Activated CD4-positive, alpha-beta memory T cell treated with anti-CD3 and anti-CD28 coated beads for 36 hours (primary cell): ENCODE results near the gene LAMB3. TPM values are rescaled to one million over a fixed set of nuclear protein-coding genes. Genes with fewer than 3 reads are reported as not detected.
A peak's percentile ranks its signal among the peaks of the same experiment; 100 is the strongest.

Experiments used
- CTCF ChIA-PET: fragments of 350-600 bp; sonication (Branson Sonifier 250); formaldehyde crosslinking; loops from one replicate; lab custom pipeline; 2021; ENCODE audit warnings: antibody characterized with exemption, inconsistent platforms; lab: Charles Lee
- POLR2A ChIA-PET: fragments of 350-600 bp; sonication (Branson Sonifier 250); formaldehyde crosslinking; loops from one replicate; lab custom pipeline; 2021; ENCODE audit warnings: antibody characterized with exemption; lab: Charles Lee
- DNase-seq: peaks from one replicate; pipeline ENCODE4 v3.0.0-alpha.2; 2020
- H3K27ac Mint-ChIP-seq: one replicate; pipeline ENCODE4 v1.8.0; 2021; ENCODE audit warnings: mixed read lengths
- H3K27me3 Mint-ChIP-seq: one replicate; pipeline ENCODE4 v1.8.0; 2021; ENCODE audit warnings: mixed read lengths
- H3K36me3 Mint-ChIP-seq: one replicate; pipeline ENCODE4 v1.8.0; 2021; ENCODE audit warnings: mixed read lengths
- H3K4me1 Mint-ChIP-seq: one replicate; pipeline ENCODE4 v1.8.0; 2021; ENCODE audit warnings: low read depth, mixed read lengths
- H3K4me3 Mint-ChIP-seq: one replicate; pipeline ENCODE4 v1.8.0; 2021; ENCODE audit warnings: mild to moderate bottlenecking, mixed read lengths
- H3K9me3 Mint-ChIP-seq: one replicate; pipeline ENCODE4 v1.8.0; 2021; ENCODE audit warnings: mixed read lengths
- intact Hi-C: fragments of 100-400 bp; cut with micrococcal nuclease; formaldehyde crosslinking; loops from one replicate; pipeline ENCODE4 v1.15.1; 2023
- total RNA-seq, 2 experiments: library from RNA; stranded (reverse); gene quantifications; one replicate each; pipeline ENCODE4 v1.2.3, GENCODE V29; 2021

LAMB3 gene
- total RNA-seq, 2 experiments from 2014 or later, result 14.6 to 14.7 TPM

- POLR2A ChIA-PET, result no interaction called here
- Mint-ChIP-seq H3K27me3 (no peaks in the 10 kb centered on the region), H3K27ac (no peak overlapping the region), H3K4me3 (no peak overlapping the region), H3K9me3 (no peaks in the 10 kb centered on the region), H3K36me3 (peaks cover 4% of the 10 kb centered on the region), H3K4me1 (peaks cover 4% of the 10 kb centered on the region)
- DNase-seq, result no peak
- intact Hi-C loops, result no loop called here
- CTCF ChIA-PET, result interaction anchor here (1.2 to 1.6 kb wide), 2 partner anchors 11 to 80 kb away, joined by 3 to 6 read pairs; no protein-coding TSS in a partner anchor
These were observed 38.6 kb downstream of the LAMB3 start for GRCh38 chr1:209613400-209614150.

- ChIA-PET CTCF (interaction anchor here (1.3 to 1.6 kb wide), 2 partner anchors 43 to 80 kb away, joined by 3 to 6 read pairs; no protein-coding TSS in a partner anchor), POLR2A (no interaction called here)
- Mint-ChIP-seq H3K4me1 (peaks cover 4% of the 10 kb centered on the region), H3K36me3 (peaks cover 4% of the 10 kb centered on the region), H3K27me3 (no peaks in the 10 kb centered on the region), H3K9me3 (no peaks in the 10 kb centered on the region), H3K4me3 (no peak overlapping the region), H3K27ac (no peak overlapping the region)
- peak; percentile 20 for DNase-seq
- intact Hi-C loops, result no loop called here
These were observed 39.4 kb downstream of the LAMB3 start for GRCh38 chr1:209612646-209613399.

- intact Hi-C loops, result no loop called here
- Mint-ChIP-seq H3K4me3 (no peak overlapping the region), H3K36me3 (no peaks in the 10 kb centered on the region), H3K9me3 (no peaks in the 10 kb centered on the region), H3K27ac (no peak overlapping the region), H3K4me1 (peaks cover 4% of the 10 kb centered on the region), H3K27me3 (no peaks in the 10 kb centered on the region)
- DNase-seq, result no peak
- ChIA-PET CTCF (interaction anchor here (1.2 to 1.8 kb wide), 6 partner anchors 9 to 81 kb away, joined by 3 to 6 read pairs (median 4); no protein-coding TSS in a partner anchor), POLR2A (interaction anchor here (0.8 kb wide), 1 partner anchor 63 kb away, joined by 3 read pairs; no protein-coding TSS in a partner anchor)
These were observed 40.3 kb downstream of the LAMB3 start for GRCh38 chr1:209611771-209612570.

GRCh38 chr1:209610631-209610905, 41.7 kb downstream of the LAMB3 start:
- intact Hi-C loops, result no loop called here
- no peak overlapping the region for H3K4me3 Mint-ChIP-seq
- H3K9me3 Mint-ChIP-seq, result no peaks in the 10 kb centered on the region
- CTCF ChIA-PET, result interaction anchor here (0.8 to 1.8 kb wide), 4 partner anchors 8 to 45 kb away, joined by 3 to 6 read pairs (median 4); no protein-coding TSS in a partner anchor
- no peak overlapping the region for H3K27ac Mint-ChIP-seq
- H3K36me3 Mint-ChIP-seq, result no peaks in the 10 kb centered on the region
- POLR2A ChIA-PET, result no interaction called here
- no peak for DNase-seq
- peaks cover 7% of the 10 kb centered on the region for H3K4me1 Mint-ChIP-seq
- no peaks in the 10 kb centered on the region for H3K27me3 Mint-ChIP-seq

- POLR2A ChIA-PET, result no interaction called here
- H3K9me3 Mint-ChIP-seq, result no peaks in the 10 kb centered on the region
- intact Hi-C loops, result no loop called here
These were observed 42.2 kb downstream of the LAMB3 start for GRCh38 chr1:209609791-209610630.

GRCh38 chr1:209609041-209609790, 43.0 kb downstream of the LAMB3 start:
- H3K27me3 Mint-ChIP-seq, result no peaks in the 10 kb centered on the region
- POLR2A ChIA-PET, result no interaction called here
- CTCF ChIA-PET, result interaction anchor here (0.7 to 3.4 kb wide), 4 partner anchors 18 to 43 kb away, joined by 3 to 17 read pairs (median 3); no protein-coding TSS in a partner anchor
- DNase-seq, result no peak
- no peak overlapping the region for H3K4me3 Mint-ChIP-seq
- H3K27ac Mint-ChIP-seq, result no peak overlapping the region
- H3K9me3 Mint-ChIP-seq, result no peaks in the 10 kb centered on the region
- H3K4me1 Mint-ChIP-seq, result peaks cover 7% of the 10 kb centered on the region
- no peaks in the 10 kb centered on the region for H3K36me3 Mint-ChIP-seq
- intact Hi-C loops, result no loop called here

More at GRCh38 chr1:209609791-209610630, 42.2 kb downstream of the LAMB3 start:
- H3K4me1 Mint-ChIP-seq, result peaks cover 7% of the 10 kb centered on the region
- no peaks in the 10 kb centered on the region for H3K36me3 Mint-ChIP-seq
- H3K27ac Mint-ChIP-seq, result no peak overlapping the region
- no peaks in the 10 kb centered on the region for H3K27me3 Mint-ChIP-seq
- CTCF ChIA-PET, result interaction anchor here (1.1 to 1.3 kb wide), 2 partner anchors 33 to 44 kb away, joined by 3 read pairs; no protein-coding TSS in a partner anchor
- no peak overlapping the region for H3K4me3 Mint-ChIP-seq
- DNase-seq, result no peak

GRCh38 chr1:209607795-209608178, 44.4 kb downstream of the LAMB3 start:
- peaks cover 7% of the 10 kb centered on the region for H3K4me1 Mint-ChIP-seq
- no peaks in the 10 kb centered on the region for H3K27me3 Mint-ChIP-seq
- ChIA-PET POLR2A (interaction anchor here (1.0 kb wide), 1 partner anchor 45 kb away, joined by 3 read pairs; no protein-coding TSS in a partner anchor), CTCF (interaction anchor here (1.0 to 3.4 kb wide), 4 partner anchors 20 to 78 kb away, joined by 3 to 17 read pairs (median 4); no protein-coding TSS in a partner anchor)
- no peak overlapping the region for H3K27ac Mint-ChIP-seq
- no peak overlapping the region for H3K4me3 Mint-ChIP-seq
- intact Hi-C loops, result loop anchor here (2.0 kb wide), 1 partner anchor 21 kb away; no protein-coding TSS in a partner anchor
- H3K9me3 Mint-ChIP-seq, result no peaks in the 10 kb centered on the region
- DNase-seq, result no peak
- H3K36me3 Mint-ChIP-seq, result no peaks in the 10 kb centered on the region

GRCh38 chr1:209607102-209607794, 45.0 kb downstream of the LAMB3 start:
- POLR2A ChIA-PET, result interaction anchor here (1.0 kb wide), 1 partner anchor 46 kb away, joined by 3 read pairs; no protein-coding TSS in a partner anchor
- intact Hi-C loops, result loop anchor here (2.0 kb wide), 1 partner anchor 22 kb away; no protein-coding TSS in a partner anchor
- no peak overlapping the region for H3K4me3 Mint-ChIP-seq

GRCh38 chr1:209603877-209604276, 48.3 kb downstream of the LAMB3 start:
- H3K27ac Mint-ChIP-seq, result no peak overlapping the region
- intact Hi-C loops, result loop anchor here (2.0 kb wide), 2 partner anchors 89 to 143 kb away; no protein-coding TSS in a partner anchor
- DNase-seq, result no peak
- CTCF ChIA-PET, result interaction anchor here (1.0 to 3.8 kb wide), 4 partner anchors 25 to 144 kb away, joined by 3 to 33 read pairs (median 4); no protein-coding TSS in a partner anchor
- H3K4me3 Mint-ChIP-seq, result no peak overlapping the region
- H3K4me1 Mint-ChIP-seq, result peaks cover 3% of the 10 kb centered on the region
- POLR2A ChIA-PET, result no interaction called here
- H3K27me3 Mint-ChIP-seq, result no peaks in the 10 kb centered on the region
- H3K9me3 Mint-ChIP-seq, result no peaks in the 10 kb centered on the region
- H3K36me3 Mint-ChIP-seq, result no peaks in the 10 kb centered on the region

More at GRCh38 chr1:209607102-209607794, 45.0 kb downstream of the LAMB3 start:
- no peaks in the 10 kb centered on the region for H3K36me3 Mint-ChIP-seq
- H3K4me1 Mint-ChIP-seq, result peaks cover 3% of the 10 kb centered on the region
- no peak overlapping the region for H3K27ac Mint-ChIP-seq
- no peaks in the 10 kb centered on the region for H3K27me3 Mint-ChIP-seq
- CTCF ChIA-PET, result interaction anchor here (0.7 to 3.4 kb wide), 8 partner anchors 20 to 160 kb away, joined by 3 to 17 read pairs (median 3); no protein-coding TSS in a partner anchor
- DNase-seq, result peak; percentile 73
- no peaks in the 10 kb centered on the region for H3K9me3 Mint-ChIP-seq
